NT2/D1 (cell line): Measurements from ENCODE around the gene RAX.

ENCODE experiments used
- SUZ12 ChIP-seq: IDR thresholded peaks from 2 replicates; pipeline ENCODE4 v1.6.1; 2011; ENCODE audit not compliant: insufficient read length, insufficient read depth; ENCODE audit errors: extremely low read depth
- YY1 ChIP-seq: IDR thresholded peaks from 2 replicates; pipeline ENCODE4 v1.6.1; 2011; ENCODE audit not compliant: insufficient read length, insufficient read depth
- ZNF274 ChIP-seq: IDR thresholded peaks from 2 replicates; pipeline ENCODE4 v1.6.1; 2011; ENCODE audit warnings: mild to moderate bottlenecking, low read depth, low read length

DNA sequence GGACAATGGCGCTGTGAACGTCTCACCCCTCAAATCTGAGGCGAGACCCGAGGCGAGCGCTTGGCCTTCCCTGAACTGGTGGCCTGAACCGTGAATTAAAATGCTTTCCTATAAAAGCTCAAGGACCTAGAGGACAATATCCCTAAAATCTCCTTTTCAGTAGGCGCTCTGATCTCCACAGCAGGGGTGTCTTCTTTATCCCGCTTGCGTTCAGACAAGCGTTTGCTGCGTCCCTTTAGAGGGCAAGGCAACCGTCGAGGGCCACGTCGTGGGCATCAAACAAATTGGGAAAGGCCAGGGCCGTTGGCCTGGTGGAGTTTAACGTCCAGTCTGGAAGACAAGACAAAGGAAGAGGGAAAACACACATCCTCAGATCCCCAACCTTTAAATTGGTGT, 1.3 kb upstream of the RAX start:
- TF ChIP-seq YY1: no peak
- TF ChIP-seq SUZ12: no peak
- TF ChIP-seq ZNF274: no peak
